ENCODE data around the gene ARHGEF12.

ARHGEF12 gene

DNA sequence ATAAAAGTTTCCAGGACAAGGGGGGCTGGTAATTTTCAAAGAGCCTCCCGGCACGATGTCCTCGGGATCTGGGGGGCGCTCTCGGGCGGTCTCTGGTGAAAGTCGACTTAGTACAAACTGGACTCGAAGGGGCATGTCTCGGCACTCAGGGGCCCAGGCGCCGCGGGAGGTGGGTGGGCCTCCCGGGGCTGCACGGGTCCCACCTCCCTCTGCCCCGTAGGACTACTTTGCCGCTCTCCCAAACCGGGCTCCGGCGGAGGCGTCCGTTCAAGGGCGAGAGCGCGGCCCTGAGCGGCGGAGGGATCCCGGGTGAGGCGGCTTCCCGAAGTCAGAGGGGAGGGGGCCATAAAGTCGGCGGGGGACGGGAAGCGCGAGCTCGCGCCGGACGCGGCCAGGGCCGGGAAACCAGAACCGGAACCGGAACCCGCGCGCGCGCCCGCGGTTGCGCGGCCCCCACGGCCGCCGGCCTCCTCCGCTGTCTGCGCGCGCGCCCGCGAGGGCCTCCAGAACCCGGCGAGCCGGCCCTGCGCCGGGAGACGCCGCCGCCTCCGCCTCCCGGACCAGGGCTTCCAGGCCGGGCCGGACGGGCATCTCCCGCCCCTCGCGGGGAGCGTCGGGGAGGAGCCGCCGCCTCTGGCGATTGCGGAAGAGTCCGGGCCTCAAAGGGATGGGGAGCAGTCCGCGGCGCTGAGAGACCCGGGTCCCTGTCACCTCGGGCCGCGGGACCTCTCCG, at the start of gene ARHGEF12:
ARHGEF12 (plus strand) TSS at position 506 of the 733 bp plus-strand sequence. CDS start 831 bp downstream, outside the sequence.
- TF ChIP-seq SUZ12 (IDR thresholded peaks at IDR 0.05; ENCODE audit: extremely low read depth, insufficient read depth, insufficient read length), result no peak
- TF ChIP-seq YY1 (IDR thresholded peaks at IDR 0.05; ENCODE audit: insufficient read depth, insufficient read length), result no peak
- no peak for TF ChIP-seq ZNF274 (IDR thresholded peaks at IDR 0.05; ENCODE audit: low read depth, low read length)
- no peaks in the 10 kb centered on the region for H3K9me3 ChIP-seq (ENCODE audit: insufficient read depth, low read length)
- H3K27me3 ChIP-seq (ENCODE audit: insufficient read depth, insufficient read length), result no peaks in the 10 kb centered on the region
- peaks cover 5% of the 10 kb centered on the region for H3K36me3 ChIP-seq (ENCODE audit: insufficient read depth, insufficient read length, low read length)
- H3K4me3 ChIP-seq (ENCODE audit: insufficient read length, low read depth), result peak within 1 kb of the TSS; percentile 63
- H3K4me1 ChIP-seq (ENCODE audit: insufficient read depth, insufficient read length), result no peaks in the 10 kb centered on the region
- H3K9ac ChIP-seq (ENCODE audit: insufficient read length, low read depth), result peak within 1 kb of the TSS; percentile 87
- peak; percentile 96 for DNase-seq (ENCODE audit: low read depth, low spot score)

- no peak for DNase-seq (ENCODE audit: low read depth, low spot score)
- no peaks in the 10 kb centered on the region for H3K27me3 ChIP-seq (ENCODE audit: insufficient read depth, insufficient read length)
- no peaks in the 10 kb centered on the region for H3K9me3 ChIP-seq (ENCODE audit: insufficient read depth, low read length)
- H3K36me3 ChIP-seq (ENCODE audit: insufficient read depth, insufficient read length, low read length), result no peaks in the 10 kb centered on the region
- H3K4me1 ChIP-seq (ENCODE audit: insufficient read depth, insufficient read length), result no peaks in the 10 kb centered on the region
- TF ChIP-seq SUZ12 (IDR thresholded peaks at IDR 0.05; ENCODE audit: extremely low read depth, insufficient read depth, insufficient read length), result no peak
- no peak for TF ChIP-seq ZNF274 (IDR thresholded peaks at IDR 0.05; ENCODE audit: low read depth, low read length)
- TF ChIP-seq YY1 (IDR thresholded peaks at IDR 0.05; ENCODE audit: insufficient read depth, insufficient read length), result no peak
- H3K4me3 ChIP-seq (ENCODE audit: insufficient read length, low read depth), result no peak overlapping the region
- H3K9ac ChIP-seq (ENCODE audit: insufficient read length, low read depth), result no peak overlapping the region
Observed at GRCh38 chr11:120288021-120288420, 48.2 kb upstream of the ARHGEF12 start.

- no peak overlapping the region for H3K4me3 ChIP-seq (ENCODE audit: insufficient read length, low read depth)
- no peaks in the 10 kb centered on the region for H3K9me3 ChIP-seq (ENCODE audit: insufficient read depth, low read length)
- no peaks in the 10 kb centered on the region for H3K36me3 ChIP-seq (ENCODE audit: insufficient read depth, insufficient read length, low read length)
- TF ChIP-seq ZNF274 (IDR thresholded peaks at IDR 0.05; ENCODE audit: low read depth, low read length) (no peak), YY1 (IDR thresholded peaks at IDR 0.05; ENCODE audit: insufficient read depth, insufficient read length) (no peak), SUZ12 (IDR thresholded peaks at IDR 0.05; ENCODE audit: extremely low read depth, insufficient read depth, insufficient read length) (no peak)
- no peaks in the 10 kb centered on the region for H3K27me3 ChIP-seq (ENCODE audit: insufficient read depth, insufficient read length)
- H3K4me1 ChIP-seq (ENCODE audit: insufficient read depth, insufficient read length), result no peaks in the 10 kb centered on the region
- DNase-seq (ENCODE audit: low read depth, low spot score), result no peak
- no peak overlapping the region for H3K9ac ChIP-seq (ENCODE audit: insufficient read length, low read depth)
Observed at GRCh38 chr11:120289426-120289825, 46.8 kb upstream of the ARHGEF12 start.

- no peaks in the 10 kb centered on the region for H3K27me3 ChIP-seq (ENCODE audit: insufficient read depth, insufficient read length)
- TF ChIP-seq ZNF274 (IDR thresholded peaks at IDR 0.05; ENCODE audit: low read depth, low read length), result no peak
- no peak for TF ChIP-seq YY1 (IDR thresholded peaks at IDR 0.05; ENCODE audit: insufficient read depth, insufficient read length)
- no peak for TF ChIP-seq SUZ12 (IDR thresholded peaks at IDR 0.05; ENCODE audit: extremely low read depth, insufficient read depth, insufficient read length)
Observed at GRCh38 chr11:120290956-120291355, 45.3 kb upstream of the ARHGEF12 start.

DNA sequence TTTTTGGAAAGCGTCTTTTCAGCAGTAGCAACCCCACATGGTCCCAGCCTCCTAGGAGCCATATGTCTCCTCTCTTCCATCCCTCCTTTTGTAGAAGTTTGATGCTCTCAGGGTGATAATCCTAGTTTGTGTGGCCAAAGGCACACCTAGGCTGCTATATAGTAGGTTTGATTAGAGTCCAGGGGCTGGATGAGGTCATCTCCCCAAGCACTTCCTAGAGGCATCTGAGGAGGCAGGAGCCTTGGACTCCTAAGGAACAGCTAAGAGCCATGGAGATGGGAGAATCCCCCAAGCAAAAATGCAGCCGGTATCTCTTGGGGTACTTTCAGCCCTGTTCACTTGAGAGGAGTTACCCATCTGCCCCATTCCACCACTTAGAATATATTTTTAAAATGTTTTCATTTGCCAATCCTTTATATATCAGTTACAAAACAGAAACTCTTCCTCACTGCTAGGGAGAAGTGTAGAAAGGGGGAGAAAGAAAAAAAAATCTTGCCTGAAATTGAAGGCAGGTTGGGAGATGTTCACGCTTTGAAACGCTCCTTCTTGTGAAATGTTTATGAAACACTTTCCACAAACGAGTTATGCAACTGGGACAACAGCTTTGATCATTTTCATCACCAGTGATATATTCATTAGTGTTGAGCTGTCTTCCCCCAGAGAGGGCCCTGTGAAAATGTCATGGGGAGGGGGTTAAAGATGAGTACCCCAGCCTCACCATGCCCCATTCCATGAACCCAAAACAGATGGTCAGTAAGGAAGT, 43.0 kb upstream of the ARHGEF12 start:
- no peaks in the 10 kb centered on the region for H3K36me3 ChIP-seq (ENCODE audit: insufficient read depth, insufficient read length, low read length)
- H3K4me1 ChIP-seq (ENCODE audit: insufficient read depth, insufficient read length), result no peaks in the 10 kb centered on the region
- no peak for DNase-seq (ENCODE audit: low read depth, low spot score)
- H3K4me3 ChIP-seq (ENCODE audit: insufficient read length, low read depth), result no peak overlapping the region
- H3K9me3 ChIP-seq (ENCODE audit: insufficient read depth, low read length), result no peaks in the 10 kb centered on the region
- no peaks in the 10 kb centered on the region for H3K27me3 ChIP-seq (ENCODE audit: insufficient read depth, insufficient read length)
- no peak overlapping the region for H3K9ac ChIP-seq (ENCODE audit: insufficient read length, low read depth)
- TF ChIP-seq ZNF274 (IDR thresholded peaks at IDR 0.05; ENCODE audit: low read depth, low read length), result no peak
- TF ChIP-seq SUZ12 (IDR thresholded peaks at IDR 0.05; ENCODE audit: extremely low read depth, insufficient read depth, insufficient read length), result no peak
- no peak for TF ChIP-seq YY1 (IDR thresholded peaks at IDR 0.05; ENCODE audit: insufficient read depth, insufficient read length)

More at GRCh38 chr11:120290956-120291355, 45.3 kb upstream of the ARHGEF12 start:
- no peak overlapping the region for H3K4me3 ChIP-seq (ENCODE audit: insufficient read length, low read depth)
- DNase-seq (ENCODE audit: low read depth, low spot score), result no peak
- H3K9ac ChIP-seq (ENCODE audit: insufficient read length, low read depth), result no peak overlapping the region
- no peaks in the 10 kb centered on the region for H3K36me3 ChIP-seq (ENCODE audit: insufficient read depth, insufficient read length, low read length)
- no peaks in the 10 kb centered on the region for H3K4me1 ChIP-seq (ENCODE audit: insufficient read depth, insufficient read length)
- no peaks in the 10 kb centered on the region for H3K9me3 ChIP-seq (ENCODE audit: insufficient read depth, low read length)

GRCh38 chr11:120294096-120294495, 42.1 kb upstream of the ARHGEF12 start:
- Histone ChIP-seq H3K4me1 (ENCODE audit: insufficient read depth, insufficient read length) (peaks cover 3% of the 10 kb centered on the region), H3K36me3 (ENCODE audit: insufficient read depth, insufficient read length, low read length) (no peaks in the 10 kb centered on the region), H3K4me3 (ENCODE audit: insufficient read length, low read depth) (no peak overlapping the region), H3K9ac (ENCODE audit: insufficient read length, low read depth) (no peak overlapping the region), H3K9me3 (ENCODE audit: insufficient read depth, low read length) (no peaks in the 10 kb centered on the region), H3K27me3 (ENCODE audit: insufficient read depth, insufficient read length) (no peaks in the 10 kb centered on the region)
- TF ChIP-seq YY1 (IDR thresholded peaks at IDR 0.05; ENCODE audit: insufficient read depth, insufficient read length) (no peak), SUZ12 (IDR thresholded peaks at IDR 0.05; ENCODE audit: extremely low read depth, insufficient read depth, insufficient read length) (no peak), ZNF274 (IDR thresholded peaks at IDR 0.05; ENCODE audit: low read depth, low read length) (no peak)
- no peak for DNase-seq (ENCODE audit: low read depth, low spot score)

- Histone ChIP-seq H3K4me1 (ENCODE audit: insufficient read depth, insufficient read length) (peaks cover 5% of the 10 kb centered on the region), H3K4me3 (ENCODE audit: insufficient read length, low read depth) (no peak overlapping the region), H3K9me3 (ENCODE audit: insufficient read depth, low read length) (no peaks in the 10 kb centered on the region), H3K36me3 (ENCODE audit: insufficient read depth, insufficient read length, low read length) (no peaks in the 10 kb centered on the region), H3K9ac (ENCODE audit: insufficient read length, low read depth) (no peak overlapping the region), H3K27me3 (ENCODE audit: insufficient read depth, insufficient read length) (no peaks in the 10 kb centered on the region)
- TF ChIP-seq ZNF274 (IDR thresholded peaks at IDR 0.05; ENCODE audit: low read depth, low read length) (no peak), YY1 (IDR thresholded peaks at IDR 0.05; ENCODE audit: insufficient read depth, insufficient read length) (no peak), SUZ12 (IDR thresholded peaks at IDR 0.05; ENCODE audit: extremely low read depth, insufficient read depth, insufficient read length) (no peak)
- no peak for DNase-seq (ENCODE audit: low read depth, low spot score)
Observed at GRCh38 chr11:120295099-120295498, 41.1 kb upstream of the ARHGEF12 start.

Measured in NT2/D1 (cell line).